PC-3 (cell line): ENCODE results near the gene CZIB.
A peak's percentile ranks its signal among the peaks of the same experiment; 100 is the strongest.

Experiments
- CTCF ChIP-seq: fragments of 300-600 bp; sonication (generic); conservative IDR thresholded peaks from 2 replicates; pipeline ENCODE4 v1.5.1; 2017; ENCODE audit warnings: antibody characterized with exemption, low read depth, mild to moderate bottlenecking, low read length
- EZH2 ChIP-seq: fragments of 300-600 bp; sonication (generic); IDR thresholded peaks from one replicate; pipeline ENCODE4 v1.6.1; 2017; ENCODE audit warnings: antibody characterized with exemption, mild to moderate bottlenecking, low read length; ENCODE audit not compliant: unreplicated experiment

DNA sequence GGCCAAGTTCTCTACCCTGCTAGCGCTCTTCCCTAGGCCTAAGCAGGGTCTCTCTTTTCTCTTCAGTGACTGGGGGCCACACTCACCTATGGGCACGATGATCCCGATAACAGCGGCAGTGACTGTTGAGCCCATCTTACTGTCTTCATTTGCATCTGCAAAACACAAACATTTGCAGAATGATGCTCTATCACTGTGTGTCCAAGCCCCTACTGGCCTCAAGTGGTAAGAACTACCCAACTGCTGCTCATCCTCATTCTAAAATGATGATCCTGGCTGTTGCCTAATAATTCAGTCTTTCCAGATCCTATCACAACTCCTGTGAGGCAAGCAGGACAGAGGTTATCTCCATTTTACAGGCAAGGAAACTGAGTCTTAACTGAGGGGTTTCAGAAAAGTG is 34.6 kb upstream of the CZIB start:
- TF ChIP-seq EZH2, result no peak
- peak; percentile 36; the same call in 1 of the 2 replicates for TF ChIP-seq CTCF
